PC-9 (cell line): ENCODE measurements around the gene CCL20.

ENCODE experiments used
- EZH2 ChIP-seq: fragments of 200-600 bp; sonication (generic); IDR thresholded peaks from 2 replicates; pipeline ENCODE4 v1.8.0; 2017; ENCODE audit warnings: antibody characterized with exemption, low read depth
- TF ChIP-seq, protein P1 (sequence below): fragments of 200-600 bp; sonication (generic); conservative IDR thresholded peaks from 2 replicates; pipeline ENCODE4 v1.6.1; 2017; ENCODE audit warnings: mixed run types, antibody characterized with exemption, mild to moderate bottlenecking, moderate library complexity

DNA sequence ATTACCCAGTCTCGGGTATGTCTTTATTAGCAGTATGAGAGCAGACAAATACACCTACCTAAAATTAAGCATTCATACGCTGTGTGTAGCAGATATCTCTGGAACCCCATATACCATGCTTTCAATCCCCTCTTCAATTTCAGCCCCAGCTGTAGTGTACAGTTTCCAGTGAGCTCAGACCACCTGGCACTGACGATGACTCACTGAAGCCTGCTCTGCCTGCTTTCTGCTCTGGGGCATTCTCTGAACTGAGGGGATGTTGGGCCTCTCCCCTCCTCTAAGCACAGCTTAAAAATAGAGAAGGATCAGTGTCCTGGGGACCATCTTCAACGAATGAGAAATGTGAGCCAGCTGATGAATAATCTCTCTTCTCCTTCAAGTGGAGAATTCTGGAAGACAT lies 8.7 kb upstream of the CCL20 start:
- TF ChIP-seq, protein P1, sequence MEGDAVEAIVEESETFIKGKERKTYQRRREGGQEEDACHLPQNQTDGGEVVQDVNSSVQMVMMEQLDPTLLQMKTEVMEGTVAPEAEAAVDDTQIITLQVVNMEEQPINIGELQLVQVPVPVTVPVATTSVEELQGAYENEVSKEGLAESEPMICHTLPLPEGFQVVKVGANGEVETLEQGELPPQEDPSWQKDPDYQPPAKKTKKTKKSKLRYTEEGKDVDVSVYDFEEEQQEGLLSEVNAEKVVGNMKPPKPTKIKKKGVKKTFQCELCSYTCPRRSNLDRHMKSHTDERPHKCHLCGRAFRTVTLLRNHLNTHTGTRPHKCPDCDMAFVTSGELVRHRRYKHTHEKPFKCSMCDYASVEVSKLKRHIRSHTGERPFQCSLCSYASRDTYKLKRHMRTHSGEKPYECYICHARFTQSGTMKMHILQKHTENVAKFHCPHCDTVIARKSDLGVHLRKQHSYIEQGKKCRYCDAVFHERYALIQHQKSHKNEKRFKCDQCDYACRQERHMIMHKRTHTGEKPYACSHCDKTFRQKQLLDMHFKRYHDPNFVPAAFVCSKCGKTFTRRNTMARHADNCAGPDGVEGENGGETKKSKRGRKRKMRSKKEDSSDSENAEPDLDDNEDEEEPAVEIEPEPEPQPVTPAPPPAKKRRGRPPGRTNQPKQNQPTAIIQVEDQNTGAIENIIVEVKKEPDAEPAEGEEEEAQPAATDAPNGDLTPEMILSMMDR: no peak
- TF ChIP-seq EZH2: no peak
